SU-DHL-6 (cell line): ENCODE measurements around the gene SHROOM2.

Source experiments
- H2AFZ ChIP-seq: fragments of 200-600 bp; sonication (generic); 2 replicates; pipeline ENCODE4 v1.6.1; 2014; ENCODE audit warnings: low read depth, mild to moderate bottlenecking, moderate library complexity, mixed read lengths, antibody characterized with exemption, low read length; ENCODE audit not compliant: severe bottlenecking
- H3F3A ChIP-seq: fragments of 200-600 bp; shearing (Covaris generic); 2 replicates; pipeline ENCODE4 v1.6.0; 2016; ENCODE audit warnings: antibody characterized with exemption, mild to moderate bottlenecking; ENCODE audit not compliant: insufficient read depth
- H3K27ac ChIP-seq: fragments of 200-600 bp; sonication (generic); 2 replicates; pipeline ENCODE4 v1.5.1; 2016; ENCODE audit warnings: low read depth, mild to moderate bottlenecking, low read length, moderate library complexity, mixed read lengths
- H3K27me3 ChIP-seq: fragments of 200-600 bp; sonication (generic), shearing (Covaris generic); 2 replicates; pipeline ENCODE4 v1.6.0; 2014; ENCODE audit warnings: mild to moderate bottlenecking, low read length
- H3K36me3 ChIP-seq: fragments of 200-600 bp; sonication (generic); 2 replicates; pipeline ENCODE4 v1.6.1; 2014; ENCODE audit warnings: mild to moderate bottlenecking, low read length, mixed read lengths
- H3K4me2 ChIP-seq: fragments of 300-600, 200-600 bp; shearing (Covaris generic), sonication (generic); 2 replicates; pipeline ENCODE4 v1.6.0; 2014; ENCODE audit warnings: low read length, low read depth, mild to moderate bottlenecking; ENCODE audit not compliant: poor library complexity, severe bottlenecking
- H3K4me3 ChIP-seq: fragments of 200-600 bp; sonication (generic); 2 replicates; pipeline ENCODE4 v1.5.1; 2014; ENCODE audit warnings: antibody characterized with exemption, low read length, mild to moderate bottlenecking, mixed read lengths; ENCODE audit not compliant: insufficient read depth, poor library complexity, severe bottlenecking
- H3K79me2 ChIP-seq: fragments of 200-600 bp; sonication (generic); 2 replicates; pipeline ENCODE4 v1.6.1; 2014; ENCODE audit warnings: mild to moderate bottlenecking, low read length, moderate library complexity; ENCODE audit not compliant: insufficient read depth
- H3K9ac ChIP-seq: fragments of 200-600 bp; sonication (generic); 2 replicates; pipeline ENCODE4 v1.7.0; 2014; ENCODE audit warnings: mild to moderate bottlenecking, low read length
- H3K9me2 ChIP-seq: fragments of 200-600 bp; sonication (generic); replicated peaks from 2 replicates; pipeline ENCODE4 v1.6.1; 2014; ENCODE audit warnings: low read length; ENCODE audit not compliant: insufficient read depth
- H3K9me3 ChIP-seq: fragments of 200-600 bp; sonication (generic); 2 replicates; pipeline ENCODE4 v1.6.1; 2014; ENCODE audit warnings: low read length, mixed read lengths; ENCODE audit not compliant: insufficient read depth
- H4K20me1 ChIP-seq: fragments of 200-600 bp; sonication (generic); 2 replicates; pipeline ENCODE4 v1.6.1; 2014; ENCODE audit warnings: low read depth, mild to moderate bottlenecking, antibody characterized with exemption, low read length, moderate library complexity, mixed read lengths
- EZH2phosphoT487 ChIP-seq: fragments of 200-600 bp; sonication (generic), shearing (Covaris generic); conservative IDR thresholded peaks from 2 replicates; pipeline ENCODE4 v1.6.1; 2018; ENCODE audit warnings: mild to moderate bottlenecking, antibody characterized with exemption, low read length, moderate library complexity, mixed read lengths
- TF ChIP-seq, protein P1 (sequence below): fragments of 200-600 bp; sonication (generic); IDR thresholded peaks from one replicate; pipeline ENCODE4 v1.5.1; 2017; ENCODE audit warnings: antibody characterized with exemption, mild to moderate bottlenecking, low read length, moderate library complexity; ENCODE audit not compliant: insufficient read depth, poor library complexity, severe bottlenecking

The SHROOM2 gene

DNA sequence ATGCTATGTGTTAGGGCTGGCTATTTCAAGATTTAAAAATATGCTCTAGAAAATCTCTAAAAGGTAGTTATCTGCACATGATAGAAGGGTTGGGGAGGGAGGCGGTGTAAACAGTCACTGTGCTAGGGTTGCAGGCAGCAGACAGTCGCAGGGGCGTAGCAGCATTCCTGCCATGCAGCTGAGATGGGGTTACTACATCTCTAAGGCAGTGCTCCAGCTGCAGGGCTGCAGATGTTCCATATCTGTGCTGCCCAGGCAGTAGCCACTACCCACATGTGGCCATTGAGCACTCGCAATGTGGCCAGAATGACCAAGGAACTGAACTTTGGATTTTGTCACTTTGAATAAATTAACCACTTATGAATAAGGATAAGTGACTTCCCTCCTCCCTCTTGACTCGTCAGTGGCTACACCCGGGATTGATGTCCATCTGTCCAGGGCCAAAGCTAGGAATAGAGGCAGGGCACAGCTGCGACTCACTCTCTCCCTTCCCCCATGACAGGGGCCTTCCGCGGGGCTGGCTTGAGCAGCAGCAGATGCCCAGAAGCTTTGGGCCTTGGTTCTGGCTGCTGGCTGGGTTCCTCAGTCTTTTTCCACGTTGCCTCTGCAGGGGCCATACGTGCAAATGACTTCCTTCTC, 101.5 kb downstream of the SHROOM2 start:
- Histone ChIP-seq H2AFZ (no peak overlapping the region), H4K20me1 (no peaks in the 10 kb centered on the region), H3F3A (no peaks in the 10 kb centered on the region), H3K27me3 (no peaks in the 10 kb centered on the region), H3K36me3 (no peaks in the 10 kb centered on the region), H3K9me2 (no peaks in the 10 kb centered on the region), H3K9ac (no peak overlapping the region), H3K79me2 (no peaks in the 10 kb centered on the region), H3K4me3 (no peak overlapping the region), H3K9me3 (no peaks in the 10 kb centered on the region), H3K27ac (no peak overlapping the region), H3K4me2 (no peak overlapping the region)
- TF ChIP-seq, protein P1, sequence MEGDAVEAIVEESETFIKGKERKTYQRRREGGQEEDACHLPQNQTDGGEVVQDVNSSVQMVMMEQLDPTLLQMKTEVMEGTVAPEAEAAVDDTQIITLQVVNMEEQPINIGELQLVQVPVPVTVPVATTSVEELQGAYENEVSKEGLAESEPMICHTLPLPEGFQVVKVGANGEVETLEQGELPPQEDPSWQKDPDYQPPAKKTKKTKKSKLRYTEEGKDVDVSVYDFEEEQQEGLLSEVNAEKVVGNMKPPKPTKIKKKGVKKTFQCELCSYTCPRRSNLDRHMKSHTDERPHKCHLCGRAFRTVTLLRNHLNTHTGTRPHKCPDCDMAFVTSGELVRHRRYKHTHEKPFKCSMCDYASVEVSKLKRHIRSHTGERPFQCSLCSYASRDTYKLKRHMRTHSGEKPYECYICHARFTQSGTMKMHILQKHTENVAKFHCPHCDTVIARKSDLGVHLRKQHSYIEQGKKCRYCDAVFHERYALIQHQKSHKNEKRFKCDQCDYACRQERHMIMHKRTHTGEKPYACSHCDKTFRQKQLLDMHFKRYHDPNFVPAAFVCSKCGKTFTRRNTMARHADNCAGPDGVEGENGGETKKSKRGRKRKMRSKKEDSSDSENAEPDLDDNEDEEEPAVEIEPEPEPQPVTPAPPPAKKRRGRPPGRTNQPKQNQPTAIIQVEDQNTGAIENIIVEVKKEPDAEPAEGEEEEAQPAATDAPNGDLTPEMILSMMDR = no peak
- no peak for TF ChIP-seq EZH2phosphoT487

DNA sequence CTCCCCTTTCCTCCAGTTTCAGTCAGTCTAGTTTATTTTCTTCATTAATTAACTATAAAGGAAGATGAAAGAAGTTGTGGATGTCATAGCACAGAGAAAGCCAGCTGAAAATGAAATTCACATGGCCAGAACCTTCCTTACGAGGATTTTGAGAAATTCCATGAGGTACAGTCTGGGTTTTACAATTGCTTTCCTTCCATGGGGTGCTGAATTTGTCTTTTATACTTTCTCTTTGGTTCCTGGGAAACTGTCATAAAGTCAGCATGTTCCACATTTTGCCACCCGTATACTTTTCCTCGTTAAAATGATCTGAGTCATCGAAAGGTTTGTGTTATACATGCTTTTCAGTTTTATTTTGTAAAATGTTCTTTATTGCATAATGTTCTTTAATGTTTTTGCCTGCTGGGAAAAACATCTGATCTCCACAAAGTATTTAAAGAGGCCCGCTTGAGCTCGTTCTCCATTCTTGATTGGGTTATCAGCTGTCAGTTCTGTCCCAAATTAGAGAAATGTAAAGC, 102.8 kb downstream of the SHROOM2 start:
- TF ChIP-seq EZH2phosphoT487 = no peak
- TF ChIP-seq, protein P1 = no peak
- Histone ChIP-seq H3K9me3 (no peaks in the 10 kb centered on the region), H3K27ac (no peak overlapping the region), H3K9ac (no peak overlapping the region), H3K4me3 (no peak overlapping the region), H3K79me2 (no peaks in the 10 kb centered on the region), H4K20me1 (no peaks in the 10 kb centered on the region), H3F3A (no peaks in the 10 kb centered on the region), H3K4me2 (no peak overlapping the region), H3K27me3 (no peaks in the 10 kb centered on the region), H2AFZ (no peak overlapping the region), H3K9me2 (no peaks in the 10 kb centered on the region), H3K36me3 (no peaks in the 10 kb centered on the region)

DNA sequence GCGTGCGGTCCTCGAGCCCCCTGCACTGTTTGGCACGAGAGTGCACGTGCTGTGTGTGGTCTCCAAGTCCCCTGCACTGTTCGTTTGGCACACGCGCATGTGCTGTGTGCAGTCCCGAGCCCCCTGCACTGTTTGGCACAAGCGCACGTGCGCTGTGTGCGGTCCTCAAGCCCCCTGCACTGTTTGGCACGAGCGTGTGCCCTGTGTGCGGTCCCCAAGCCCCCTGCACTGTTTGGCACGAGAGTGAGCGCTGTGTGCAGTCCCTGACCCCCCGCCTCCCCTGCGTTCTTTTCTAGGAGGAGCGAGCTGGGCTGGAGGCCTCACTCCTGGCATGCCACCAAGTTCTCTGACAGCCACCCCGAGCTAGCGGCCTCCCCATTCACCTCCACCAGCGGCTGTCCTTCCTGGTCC, 104.5 kb downstream of the SHROOM2 start:
- no peaks in the 10 kb centered on the region for H3K9me3 ChIP-seq
- H3K4me3 ChIP-seq = no peak overlapping the region
- H3K27ac ChIP-seq = no peak overlapping the region
- H2AFZ ChIP-seq = no peak overlapping the region
- H3K9ac ChIP-seq = no peak overlapping the region
- H3K4me2 ChIP-seq = no peak overlapping the region
- TF ChIP-seq, protein P1 = no peak
- TF ChIP-seq EZH2phosphoT487 = no peak
- no peaks in the 10 kb centered on the region for H3K9me2 ChIP-seq
- H3K36me3 ChIP-seq = no peaks in the 10 kb centered on the region
- H3F3A ChIP-seq = no peaks in the 10 kb centered on the region
- no peaks in the 10 kb centered on the region for H3K79me2 ChIP-seq
- H4K20me1 ChIP-seq = no peaks in the 10 kb centered on the region
- H3K27me3 ChIP-seq = no peaks in the 10 kb centered on the region
